ENCODE measurements around the gene RBP5. TPM values are rescaled to one million over a fixed set of nuclear protein-coding genes. Genes with fewer than 3 reads are reported as not detected.

RBP5 gene
- total RNA-seq, 4 donors from 2014 or later = 0.26 to 2.5 TPM; not detected in 2

- DNase-seq (ENCODE audit: low spot score in 2 of 2) = no peak
- TF ChIP-seq POLR2A (IDR thresholded peaks at IDR 0.05) = no peak
- intact Hi-C loops (cut with DNase I; ENCODE audit: low total_unique reads) = no loop called here
- H3K4me3 ChIP-seq (ENCODE audit: low read depth, poor library complexity, severe bottlenecking) = no peak overlapping the region
- WGBS, 2 donors = 69 to 79% methylated on average over 21 to 24 of the region's 24 CpGs
Observed at GRCh38 chr12:7156259-7157197, 27.8 kb upstream of the RBP5 start.

- TF ChIP-seq CTCF (IDR thresholded peaks at IDR 0.05) = no peak
- TF ChIP-seq POLR2A (IDR thresholded peaks at IDR 0.05) = no peak
- no peak overlapping the region for H3K4me3 ChIP-seq (ENCODE audit: low read depth, poor library complexity, severe bottlenecking)
- no peak for DNase-seq (ENCODE audit: low spot score in 2 of 2)
- WGBS, 2 donors = 52 to 61% methylated on average over 8 of the region's 8 CpGs
- intact Hi-C loops (cut with DNase I; ENCODE audit: low total_unique reads) = no loop called here
Observed at GRCh38 chr12:7155471-7156034, 26.9 kb upstream of the RBP5 start.

- H3K4me3 ChIP-seq (ENCODE audit: low read depth, poor library complexity, severe bottlenecking) = no peak overlapping the region
- DNase-seq (ENCODE audit: low spot score in 2 of 2) = no peak
- 52 to 53% methylated on average over 12 of the region's 12 CpGs for WGBS, 2 donors
- intact Hi-C loops (cut with DNase I; ENCODE audit: low total_unique reads) = no loop called here
- TF ChIP-seq CTCF (IDR thresholded peaks at IDR 0.05) = no peak
- TF ChIP-seq POLR2A (IDR thresholded peaks at IDR 0.05) = no peak
Observed at GRCh38 chr12:7154901-7155470, 26.3 kb upstream of the RBP5 start.

DNA sequence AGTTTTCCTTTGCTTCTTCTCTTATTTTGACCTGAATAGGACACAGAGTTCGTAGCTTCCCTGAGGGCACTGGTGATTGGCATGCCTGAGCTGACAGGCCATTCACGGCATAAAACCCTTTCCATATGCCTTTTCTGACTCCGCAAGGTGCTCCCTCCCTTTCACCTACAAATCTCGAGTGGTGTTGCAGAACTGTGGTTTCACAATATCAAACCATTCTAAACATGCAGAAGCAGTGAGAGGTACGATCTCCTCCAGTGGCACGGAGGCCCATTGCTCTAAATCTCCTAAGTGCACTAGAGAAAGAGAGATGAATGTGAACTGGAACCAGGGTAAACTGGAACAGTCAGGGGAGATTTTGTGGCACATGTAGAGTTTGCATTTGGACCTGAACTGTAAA lies 25.4 kb upstream of the RBP5 start:
- no peak for DNase-seq (ENCODE audit: low spot score in 2 of 2)
- no peak overlapping the region for H3K4me3 ChIP-seq (ENCODE audit: low read depth, poor library complexity, severe bottlenecking)
- 53 to 66% methylated on average over 6 of the region's 6 CpGs for WGBS, 2 donors
- intact Hi-C loops (cut with DNase I; ENCODE audit: low total_unique reads) = no loop called here
- TF ChIP-seq POLR2A (IDR thresholded peaks at IDR 0.05) (no peak), CTCF (IDR thresholded peaks at IDR 0.05) (no peak)

- intact Hi-C loops (cut with DNase I; ENCODE audit: low total_unique reads) = no loop called here
- H3K4me3 ChIP-seq (ENCODE audit: low read depth, poor library complexity, severe bottlenecking) = no peak overlapping the region
- DNase-seq (ENCODE audit: low spot score in 2 of 2) = no peak
- TF ChIP-seq CTCF (IDR thresholded peaks at IDR 0.05) (no peak), POLR2A (IDR thresholded peaks at IDR 0.05) (no peak)
- WGBS, 2 donors = 79% methylated on average over 4 of the region's 4 CpGs
Observed at GRCh38 chr12:7152818-7153217, 24.1 kb upstream of the RBP5 start.

DNA sequence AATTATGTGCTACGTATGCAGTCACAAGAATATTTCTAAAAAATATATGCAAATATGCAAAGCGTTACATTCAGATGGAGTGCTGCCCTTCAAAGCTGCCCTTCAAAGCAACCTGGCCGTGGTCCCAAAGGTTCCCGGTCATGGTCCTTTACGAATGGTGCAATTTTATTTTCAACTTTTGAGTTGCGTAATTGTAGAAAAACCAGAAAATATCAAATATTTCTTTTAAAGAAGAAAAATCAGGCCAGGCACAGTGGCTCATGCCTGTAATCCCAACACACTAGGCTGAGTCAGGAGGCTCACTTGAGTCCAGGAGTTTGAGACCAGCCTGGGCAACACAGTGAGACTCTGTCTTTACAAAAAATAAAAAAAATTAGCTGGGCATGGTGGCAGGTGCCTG lies 22.8 kb upstream of the RBP5 start:
- no peak for DNase-seq (ENCODE audit: low spot score in 2 of 2)
- 94% methylated on average over 6 of the region's 6 CpGs for WGBS, 2 donors
- no peak overlapping the region for H3K4me3 ChIP-seq (ENCODE audit: low read depth, poor library complexity, severe bottlenecking)
- no peak for TF ChIP-seq CTCF (IDR thresholded peaks at IDR 0.05)
- TF ChIP-seq POLR2A (IDR thresholded peaks at IDR 0.05) = no peak
- intact Hi-C loops (cut with DNase I; ENCODE audit: low total_unique reads) = no loop called here

All from lower leg skin (tissue), 4 donors.